ENCODE results near the gene ACOX3.

- no peak for TF ChIP-seq POLR2A (IDR thresholded peaks at IDR 0.05)
- no peak for TF ChIP-seq EP300 (IDR thresholded peaks at IDR 0.05)
These were observed 31.7 kb upstream of the ACOX3 start for GRCh38 chr4:8472158-8472688.

Data from stomach (tissue), 4 donors.